ENCODE data around the gene DDX31.
"Not testable (repeated sequence)": the region's sequence is repeated elsewhere in the genome, so short reads cannot be mapped to it uniquely, and the experiment has no call there.

DDX31 gene

DNA sequence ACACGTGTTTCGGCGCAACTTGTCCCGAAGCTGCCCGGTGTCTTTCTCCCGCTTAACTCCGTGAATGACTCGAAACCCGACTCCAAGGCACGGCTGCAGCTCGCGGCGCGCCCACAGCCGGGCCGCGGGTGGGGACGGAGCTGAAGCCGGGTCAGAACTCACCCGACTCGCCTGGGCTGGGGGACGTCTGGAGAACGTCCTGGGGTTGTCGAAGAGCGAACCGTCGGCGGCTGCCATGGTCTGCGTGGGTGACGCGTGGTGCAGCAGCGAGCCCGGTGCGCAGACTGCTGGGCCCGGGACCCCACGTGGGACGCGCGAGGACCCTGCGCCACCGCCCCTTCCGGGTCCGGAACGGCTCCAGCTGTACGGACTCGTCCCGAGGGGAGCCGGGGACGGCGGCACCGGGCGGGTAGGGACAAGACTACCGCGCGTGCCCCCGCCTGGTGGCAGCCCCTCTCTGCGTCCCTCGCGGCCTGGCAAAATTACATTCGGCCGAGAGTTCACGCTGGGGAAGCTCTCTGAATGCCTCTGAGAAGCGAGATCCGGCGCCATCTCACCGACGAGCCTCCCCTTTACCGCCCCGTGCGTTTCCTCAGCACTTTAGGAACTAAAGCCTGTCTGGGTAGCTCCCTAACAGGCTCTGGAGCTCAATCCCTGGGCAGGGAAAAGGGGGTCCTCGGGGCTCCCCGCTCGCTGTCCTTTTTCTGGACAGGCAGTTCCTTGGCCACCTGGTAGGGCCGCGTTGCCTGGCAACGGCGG is at the start of gene DDX31:
DDX31 (minus strand) TSS at position 286 of the 759 bp plus-strand sequence; CDS start at position 237, 49 bp downstream.
- FAIRE-seq (peak; percentile 59), DNase-seq (ENCODE audit: insufficient read length, low spot score) (peak; percentile 72)

DNA sequence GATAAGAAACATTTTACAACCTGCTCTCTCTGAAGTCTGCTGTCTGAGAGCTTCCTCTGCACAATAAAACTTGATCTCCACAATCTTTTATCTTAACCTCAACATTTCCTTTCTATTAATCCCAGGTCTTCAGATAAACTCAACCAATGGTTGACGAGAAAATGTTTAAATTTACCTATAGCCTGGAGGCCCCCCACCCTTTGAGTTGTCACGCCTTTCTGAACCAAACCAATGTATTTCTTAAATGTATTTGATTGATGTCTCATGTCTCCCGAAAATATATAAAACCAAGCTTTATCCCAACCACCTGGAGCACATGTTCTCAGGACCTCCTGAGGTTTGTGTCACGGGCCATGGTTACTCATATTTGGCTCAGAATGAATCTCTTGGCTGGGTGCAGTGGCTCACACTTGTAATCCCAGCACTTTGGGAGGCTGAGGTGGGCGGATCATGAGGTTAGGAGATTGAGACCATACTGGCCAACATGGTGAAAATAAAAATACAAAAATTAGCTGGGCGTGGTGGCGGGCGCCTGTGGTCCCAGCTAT is 48.7 kb upstream of the DDX31 start:
- not testable (repeated sequence) for FAIRE-seq; DNase-seq (ENCODE audit: insufficient read length, low spot score)

DNA sequence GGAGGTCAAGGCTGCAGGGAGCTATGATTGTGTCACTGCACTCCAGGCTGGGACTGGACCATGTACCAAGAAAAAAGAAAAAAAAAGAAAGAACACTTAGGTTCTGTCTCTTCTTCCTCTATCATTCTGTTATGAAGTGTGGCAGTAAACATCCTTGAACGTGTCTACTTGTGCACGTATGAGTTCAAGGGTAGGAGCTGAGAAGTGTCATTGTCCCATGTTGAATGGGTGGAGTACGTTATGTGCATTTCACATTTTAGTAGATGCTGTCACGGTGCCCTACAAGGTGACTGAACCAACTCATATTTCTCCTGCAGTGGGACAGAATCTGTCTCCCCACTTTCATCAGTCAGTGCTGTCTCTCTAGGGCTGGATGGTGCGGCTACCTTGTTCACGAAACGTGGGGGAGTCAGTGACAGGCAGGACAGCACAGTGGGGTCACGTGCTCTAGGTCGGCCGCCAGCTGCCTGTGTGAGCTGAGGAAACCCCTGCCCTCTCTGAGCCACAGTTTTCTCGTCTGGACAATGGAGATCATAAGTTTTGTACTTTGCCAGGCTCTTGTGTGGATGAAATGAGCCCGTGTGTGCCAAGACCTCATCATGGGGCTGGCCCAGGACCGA is 47.7 kb upstream of the DDX31 start:
- no peak for DNase-seq (ENCODE audit: insufficient read length, low spot score)
- FAIRE-seq = no peak

DNA sequence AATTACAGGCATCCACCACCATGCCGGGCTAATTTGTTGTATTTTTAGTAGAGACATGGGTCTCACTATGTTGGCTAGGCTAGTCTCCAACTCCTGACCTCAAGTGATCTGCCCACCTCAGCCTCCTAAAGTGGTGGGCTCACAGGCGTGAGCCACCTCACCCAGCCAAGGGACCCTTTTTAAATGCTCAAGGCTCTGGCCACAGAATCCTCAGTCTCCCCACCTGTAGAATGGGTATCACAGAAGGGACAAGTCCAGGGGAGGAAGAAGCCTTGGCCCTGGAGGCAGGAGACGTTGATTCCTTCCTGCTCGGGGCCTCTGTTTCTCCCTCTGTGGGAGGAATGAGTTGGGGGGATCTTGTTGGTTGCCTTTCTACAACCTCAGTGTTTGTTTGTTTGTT is 46.2 kb upstream of the DDX31 start:
- no peak for FAIRE-seq
- no peak for DNase-seq (ENCODE audit: insufficient read length, low spot score)

DNA sequence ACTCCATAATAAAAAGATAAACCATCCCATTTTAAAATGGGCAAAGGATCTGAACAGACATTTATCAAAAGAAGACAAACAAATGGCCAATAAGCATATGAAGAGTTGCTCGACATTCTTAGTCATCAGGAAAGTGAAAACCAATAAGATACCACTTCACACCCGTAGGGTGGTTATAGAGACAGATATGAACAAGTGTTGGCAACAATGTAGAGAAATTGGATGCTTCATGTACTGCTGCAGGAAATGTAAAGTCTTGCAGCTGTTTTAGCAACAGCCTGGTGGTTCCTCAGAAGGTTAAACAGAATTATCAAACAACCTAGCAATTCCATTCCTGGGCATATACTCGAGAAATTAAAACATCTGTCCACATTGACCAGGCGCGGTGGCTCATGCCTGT is 43.0 kb upstream of the DDX31 start:
- DNase-seq (ENCODE audit: insufficient read length, low spot score) (no peak), FAIRE-seq (no peak)

DNA sequence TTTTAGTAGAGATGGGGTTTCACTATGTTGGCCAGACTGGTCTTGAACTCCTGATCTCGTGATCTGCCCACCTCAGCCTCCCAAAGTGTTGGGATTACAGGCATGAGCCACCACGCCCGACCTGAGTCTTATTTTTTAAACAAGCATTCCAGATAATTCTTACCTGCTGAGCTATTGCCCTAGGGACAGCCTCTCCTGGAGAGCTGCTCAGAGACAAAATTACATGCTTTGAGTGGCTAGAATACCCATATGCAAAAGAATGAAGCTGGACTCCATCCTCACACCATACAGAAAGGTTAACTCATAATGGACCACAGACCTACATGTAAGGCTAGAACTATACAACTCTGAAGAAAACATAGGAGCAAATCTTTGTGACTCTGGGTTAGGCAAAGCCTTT is 42.1 kb upstream of the DDX31 start:
- DNase-seq (ENCODE audit: insufficient read length, low spot score) = no peak
- FAIRE-seq = no peak

DNA sequence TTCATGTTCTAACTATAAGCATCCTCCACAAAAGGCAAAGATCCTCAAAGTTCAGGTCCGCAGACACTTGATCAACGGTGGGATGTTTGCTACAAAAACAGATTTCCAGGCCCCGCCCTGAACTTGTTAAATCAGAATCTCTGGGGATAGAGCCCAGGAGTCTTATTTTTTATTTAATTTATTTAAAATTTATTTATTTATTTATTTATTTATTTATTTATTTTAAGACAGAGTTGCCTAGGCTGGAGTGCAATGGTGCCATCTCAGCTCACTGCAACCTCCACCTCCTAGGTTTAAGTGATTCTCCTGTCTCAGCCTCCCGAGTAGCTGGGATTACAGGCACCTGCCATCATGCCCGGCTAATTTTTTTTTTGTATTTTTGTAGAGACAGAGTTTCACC is 41.4 kb upstream of the DDX31 start:
- DNase-seq (ENCODE audit: insufficient read length, low spot score); FAIRE-seq: not testable (repeated sequence)

DNA sequence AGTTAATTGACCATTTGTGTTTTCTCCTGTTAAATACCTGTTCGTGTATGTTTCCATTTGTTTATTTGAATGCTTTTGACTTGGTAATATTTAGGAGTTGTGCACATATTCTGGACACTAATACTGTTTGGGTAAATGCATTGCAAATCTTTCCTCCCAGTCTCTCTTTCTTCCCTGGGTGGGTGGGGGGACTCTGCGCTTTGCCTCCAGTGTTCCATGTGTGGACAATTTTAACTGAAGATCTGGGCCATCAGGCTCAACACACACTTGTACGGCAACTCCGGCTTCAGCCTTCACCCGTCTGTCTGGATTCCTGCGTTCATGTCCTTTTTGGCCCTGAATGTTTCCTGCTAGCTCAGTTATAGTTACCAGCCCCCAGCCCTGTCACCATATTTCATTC is 40.5 kb upstream of the DDX31 start:
- no peak for DNase-seq (ENCODE audit: insufficient read length, low spot score)
- FAIRE-seq = no peak

- no peak for FAIRE-seq
- DNase-seq (ENCODE audit: insufficient read length, low spot score) = no peak
Observed at GRCh38 chr9:132708769-132709430, 39.1 kb upstream of the DDX31 start.

GRCh38 chr9:132708239-132708638 is 38.5 kb upstream of the DDX31 start:
- DNase-seq (ENCODE audit: insufficient read length, low spot score) (no peak), FAIRE-seq (no peak)

- DNase-seq (ENCODE audit: insufficient read length, low spot score) = no peak
- no peak for FAIRE-seq
Observed at GRCh38 chr9:132703336-132703735, 33.6 kb upstream of the DDX31 start.

DNA sequence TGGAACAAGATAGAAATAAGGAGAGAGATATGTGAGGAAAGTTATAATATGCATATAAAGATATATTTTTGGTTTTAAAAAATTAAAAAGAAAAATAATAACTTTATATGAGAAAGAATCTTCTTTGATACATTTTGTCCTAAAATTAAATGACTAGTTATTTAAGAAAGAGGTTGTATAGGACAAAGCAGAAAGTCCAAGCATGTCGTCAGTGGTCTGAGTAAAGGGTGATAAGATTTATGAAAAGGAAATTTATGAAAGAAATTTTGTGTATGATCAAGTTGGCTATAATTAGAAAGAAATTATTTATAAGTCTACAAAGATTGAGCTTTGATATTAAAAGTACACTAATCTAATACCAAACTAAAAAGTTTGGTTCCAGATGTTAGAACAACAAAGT is 32.5 kb upstream of the DDX31 start:
- no peak for FAIRE-seq

GRCh38 chr9:132699956-132700355 is 30.2 kb upstream of the DDX31 start:
- DNase-seq (ENCODE audit: insufficient read length, low spot score) (no peak), FAIRE-seq (no peak)

More for the DNA sequence above, 32.5 kb upstream of the DDX31 start:
- no peak for DNase-seq (ENCODE audit: insufficient read length, low spot score)

DNA sequence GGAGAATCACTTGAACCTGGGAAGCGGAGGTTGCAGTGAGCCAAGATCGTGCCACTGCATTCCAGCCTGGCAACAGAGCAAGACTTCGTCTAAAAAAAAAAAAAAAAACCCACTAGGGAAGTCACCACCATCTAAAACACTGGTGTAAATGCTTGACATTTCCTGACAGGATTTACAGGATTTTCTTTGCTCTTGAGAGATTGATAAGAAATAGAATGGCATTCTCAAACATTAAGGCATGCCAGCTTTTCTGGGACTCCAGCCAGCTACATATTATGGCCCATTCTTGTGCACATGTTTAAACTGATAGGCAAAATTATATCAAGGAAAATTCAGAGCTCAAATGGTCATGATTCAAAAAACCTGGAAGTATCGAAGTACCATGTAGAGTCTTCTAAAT is 29.2 kb upstream of the DDX31 start:
- DNase-seq (ENCODE audit: insufficient read length, low spot score) = no peak
- FAIRE-seq = no peak

DNA sequence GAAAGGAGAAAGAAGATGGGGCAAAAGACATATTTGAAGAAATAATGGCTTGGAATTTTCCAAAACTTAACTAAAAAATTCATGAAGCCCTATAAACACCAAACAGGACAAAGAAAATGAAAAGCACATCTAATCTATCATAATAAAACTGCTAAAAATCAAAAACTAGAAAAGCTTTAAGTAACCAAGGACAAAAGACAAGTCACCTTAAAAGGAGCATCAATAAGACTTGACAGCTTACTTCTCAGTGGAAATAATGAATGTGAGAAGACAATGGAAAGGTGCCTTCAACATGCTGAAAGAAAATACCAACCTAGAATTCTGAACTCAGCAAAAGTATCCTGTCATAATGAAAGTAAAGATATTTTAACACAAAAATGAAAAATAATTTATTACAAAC is 27.4 kb upstream of the DDX31 start:
- DNase-seq (ENCODE audit: insufficient read length, low spot score) (no peak), FAIRE-seq (no peak)

- no peak for DNase-seq (ENCODE audit: insufficient read length, low spot score)
- FAIRE-seq = no peak
Observed at GRCh38 chr9:132694144-132694543, 24.4 kb upstream of the DDX31 start.

GRCh38 chr9:132690696-132691095 is 20.9 kb upstream of the DDX31 start:
- FAIRE-seq = no peak
- DNase-seq (ENCODE audit: insufficient read length, low spot score) = no peak

DNA sequence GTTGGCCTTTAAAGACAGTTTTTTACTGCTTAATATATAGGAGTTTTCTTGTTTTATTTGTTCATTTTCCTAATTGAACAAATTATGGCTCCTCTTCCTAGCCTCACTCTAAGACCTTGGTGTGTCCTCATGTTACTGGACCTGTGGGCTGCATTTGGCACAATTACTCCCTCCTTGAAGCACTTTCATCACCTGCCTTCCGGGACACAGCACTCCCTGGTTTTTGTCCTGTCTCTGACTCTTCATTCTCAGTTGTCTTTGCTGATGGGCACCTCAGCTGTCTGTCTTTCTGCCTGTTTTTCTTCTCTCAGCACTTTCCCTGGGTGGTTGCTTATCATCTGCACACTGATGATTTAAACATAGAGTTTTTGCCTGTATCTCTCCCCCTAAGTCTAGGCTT is 14.1 kb upstream of the DDX31 start:
- DNase-seq (ENCODE audit: insufficient read length, low spot score) (no peak), FAIRE-seq (no peak)

DNA sequence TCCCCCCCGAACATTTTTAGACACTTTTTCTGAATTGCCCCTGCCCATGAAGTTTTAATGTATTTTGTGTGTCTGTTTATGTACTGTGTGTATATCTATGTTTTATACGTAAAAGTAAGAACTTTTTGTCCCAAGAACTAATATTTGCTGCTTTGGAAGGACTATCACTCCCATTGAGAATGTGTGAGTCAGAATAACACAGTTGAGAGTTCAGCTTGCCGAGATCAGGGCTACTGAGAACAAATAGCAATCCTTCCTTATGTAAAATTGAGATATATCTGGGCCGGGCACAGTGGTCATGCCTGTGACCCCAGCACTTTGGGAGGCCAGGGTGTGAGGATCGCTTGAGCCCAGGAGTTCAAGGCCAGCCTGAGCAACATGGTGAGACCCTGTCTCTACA is 11.8 kb upstream of the DDX31 start:
- DNase-seq (ENCODE audit: insufficient read length, low spot score) = no peak

DNA sequence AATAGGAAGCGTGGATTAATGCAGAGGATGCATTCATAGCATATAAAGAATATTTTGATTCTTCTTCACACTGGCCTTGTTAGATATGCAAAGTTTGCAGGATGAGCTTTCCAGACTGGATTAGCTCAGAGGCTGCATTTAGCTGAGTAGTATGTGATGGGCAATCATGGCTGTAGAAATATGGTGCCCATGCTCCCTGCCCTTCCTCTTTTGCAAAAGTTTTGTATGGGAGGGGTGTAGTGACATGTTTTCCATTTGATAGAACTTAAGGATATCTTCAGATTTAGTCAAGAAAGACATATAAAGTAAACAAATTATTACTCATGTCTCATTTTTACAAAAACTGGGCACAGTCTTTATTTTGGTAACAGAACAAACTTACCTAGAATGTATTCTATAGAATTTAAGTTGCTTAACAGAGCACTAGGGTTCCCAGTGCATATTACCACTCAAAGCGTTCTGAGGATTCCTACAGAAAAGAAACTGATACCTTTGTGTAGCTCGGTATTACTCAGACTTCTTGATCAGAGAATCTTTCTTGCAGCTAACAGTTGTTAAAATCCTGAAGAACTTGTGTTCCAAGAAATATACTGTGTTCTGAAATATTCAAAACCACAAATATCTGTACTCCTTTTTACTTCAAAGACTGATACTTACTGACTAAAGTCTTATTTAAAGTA is 10.3 kb upstream of the DDX31 start:
- DNase-seq (ENCODE audit: insufficient read length, low spot score) (no peak), FAIRE-seq (no peak)

More for the DNA sequence above, 11.8 kb upstream of the DDX31 start:
- FAIRE-seq = no peak

DNA sequence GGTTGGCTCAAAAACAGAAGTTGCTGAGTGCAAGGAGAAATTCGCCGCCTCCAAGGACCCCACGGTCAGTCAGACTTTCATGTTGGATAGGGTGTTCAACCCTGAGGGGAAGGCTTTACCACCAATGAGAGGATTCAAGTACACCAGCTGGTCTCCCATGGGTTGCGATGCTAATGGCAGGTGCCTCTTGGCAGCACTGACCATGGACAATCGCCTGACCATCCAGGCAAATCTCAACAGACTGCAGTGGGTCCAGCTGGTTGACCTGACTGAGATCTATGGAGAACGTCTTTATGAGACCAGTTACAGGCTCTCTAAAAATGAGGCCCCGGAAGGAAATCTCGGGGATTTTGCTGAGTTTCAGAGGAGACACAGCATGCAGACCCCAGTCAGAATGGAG is 8.2 kb upstream of the DDX31 start:
- DNase-seq (ENCODE audit: insufficient read length, low spot score) = no peak
- FAIRE-seq = no peak
